ENCODE results near the gene COPS4.
"Not testable (repeated sequence)": the region's sequence is repeated elsewhere in the genome, so short reads cannot be mapped to it uniquely, and the experiment has no call there.

COPS4 gene

GRCh38 chr4:83024233-83024632 is 10.8 kb upstream of the COPS4 start:
- no peak for DNase-seq (ENCODE audit: low read depth)

- no peak for DNase-seq (ENCODE audit: low read depth)
Measured at GRCh38 chr4:83025563-83025962, 9.4 kb upstream of the COPS4 start.

- DNase-seq (ENCODE audit: low read depth), result no peak
Measured at GRCh38 chr4:83028976-83029375, 6.0 kb upstream of the COPS4 start.

GRCh38 chr4:83029688-83030087 is 5.3 kb upstream of the COPS4 start:
- no peak for DNase-seq (ENCODE audit: low read depth)

GRCh38 chr4:83036991-83037665 is 2.1 kb downstream of the COPS4 start:
- no peak for DNase-seq (ENCODE audit: low read depth)

- no peak for DNase-seq (ENCODE audit: low read depth)
Measured at GRCh38 chr4:83040269-83040668, 5.3 kb downstream of the COPS4 start.

- DNase-seq (ENCODE audit: low read depth), result not testable (repeated sequence)
Measured at GRCh38 chr4:83043157-83043556, 8.2 kb downstream of the COPS4 start.

- peak; percentile 61 for DNase-seq (ENCODE audit: low read depth)
Measured at GRCh38 chr4:83043801-83044407, 8.9 kb downstream of the COPS4 start.

- DNase-seq (ENCODE audit: low read depth), result no peak
Measured at GRCh38 chr4:83046693-83047473, 11.9 kb downstream of the COPS4 start.

- DNase-seq (ENCODE audit: low read depth), result not testable (repeated sequence)
Measured at GRCh38 chr4:83048781-83049180, 13.8 kb downstream of the COPS4 start.

- DNase-seq (ENCODE audit: low read depth), result no peak
Measured at GRCh38 chr4:83054928-83055327, 19.9 kb downstream of the COPS4 start.

- DNase-seq (ENCODE audit: low read depth), result no peak
Measured at GRCh38 chr4:83062739-83063138, 27.8 kb downstream of the COPS4 start.

GRCh38 chr4:83065266-83065665 is 30.3 kb downstream of the COPS4 start:
- DNase-seq (ENCODE audit: low read depth), result no peak

GRCh38 chr4:83067058-83067639 is 32.2 kb downstream of the COPS4 start:
- no peak for DNase-seq (ENCODE audit: low read depth)

GRCh38 chr4:83071116-83071515 is 36.1 kb downstream of the COPS4 start:
- DNase-seq (ENCODE audit: low read depth), result no peak

- DNase-seq (ENCODE audit: low read depth), result peak; percentile 76
Measured at GRCh38 chr4:83074086-83074704, 39.2 kb downstream of the COPS4 start.

GRCh38 chr4:83074783-83075182 is 39.8 kb downstream of the COPS4 start:
- DNase-seq (ENCODE audit: low read depth), result not testable (repeated sequence)

- peak; percentile 54 for DNase-seq (ENCODE audit: low read depth)
Measured at GRCh38 chr4:83075311-83076095, 40.5 kb downstream of the COPS4 start.

GRCh38 chr4:83080561-83080960 is 45.6 kb downstream of the COPS4 start:
- no peak for DNase-seq (ENCODE audit: low read depth)

- DNase-seq (ENCODE audit: low read depth), result no peak
Measured at GRCh38 chr4:83082777-83083176, 47.8 kb downstream of the COPS4 start.

GRCh38 chr4:83083925-83084475 is 49.0 kb downstream of the COPS4 start:
- no peak for DNase-seq (ENCODE audit: low read depth)
